GM12892 (cell line): ENCODE data around the gene ZNF627.
"Not testable (repeated sequence)": the region's sequence is repeated elsewhere in the genome, so short reads cannot be mapped to it uniquely, and the experiment has no call there.

ENCODE experiments used
- DNase-seq: peaks from one replicate; pipeline ENCODE4 v3.0.0; 2011; ENCODE audit not compliant: insufficient read length
- FAIRE-seq: peaks from 2 replicates; lab custom pipeline; 2011; peaks lifted over from hg19 to GRCh38; lab: Jason Lieb, UNC
- POLR2A ChIP-seq: IDR thresholded peaks from 2 replicates; pipeline ENCODE4 v1.6.1; 2011; ENCODE audit warnings: low read depth, low read length, control low read depth
- POLR2AphosphoS5 ChIP-seq: IDR thresholded peaks from 2 replicates; pipeline ENCODE4 v1.6.1; 2011; ENCODE audit warnings: low read depth, low read length, control low read depth
- TAF1 ChIP-seq: IDR thresholded peaks from 2 replicates; pipeline ENCODE4 v1.6.1; 2011; ENCODE audit warnings: low read depth, mild to moderate bottlenecking, control low read depth, low read length, borderline replicate concordance

ZNF627 gene

GRCh38 chr19:11558881-11559828 lies 38.1 kb upstream of the ZNF627 start, which contains the start of gene ELOF1:
ELOF1 (minus strand) TSS chr19:11559230; CDS start chr19:11554347, 4,883 bp downstream.
- DNase-seq (peak; percentile 96), FAIRE-seq (peak; percentile 88)
- TF ChIP-seq TAF1 = peak; percentile 50; the same call in 1 of the 2 replicates
- TF ChIP-seq POLR2A = peak; percentile 86
- TF ChIP-seq POLR2AphosphoS5 = peak; percentile 88

- DNase-seq (peak; percentile 46), FAIRE-seq (peak; percentile 56)
- TF ChIP-seq TAF1 (no peak), POLR2AphosphoS5 (0 out of 2 replicates have a peak, but pooled peaks have one; percentile 10)
Observed at GRCh38 chr19:11560404-11561051, 36.8 kb upstream of the ZNF627 start.

GRCh38 chr19:11563532-11563931 lies 33.8 kb upstream of the ZNF627 start:
- TF ChIP-seq POLR2A = no peak
- no peak for TF ChIP-seq TAF1
- no peak for TF ChIP-seq POLR2AphosphoS5

GRCh38 chr19:11564082-11564807 lies 33.0 kb upstream of the ZNF627 start:
- DNase-seq, FAIRE-seq: not testable (repeated sequence)

More at GRCh38 chr19:11563532-11563931, 33.8 kb upstream of the ZNF627 start:
- no peak for DNase-seq
- no peak for FAIRE-seq

GRCh38 chr19:11565649-11565980 lies 31.7 kb upstream of the ZNF627 start:
- FAIRE-seq = not testable (repeated sequence)

GRCh38 chr19:11566164-11566563 lies 31.1 kb upstream of the ZNF627 start:
- TF ChIP-seq POLR2AphosphoS5 (no peak), POLR2A (no peak), TAF1 (no peak)
- FAIRE-seq = no peak
- no peak for DNase-seq

More at GRCh38 chr19:11565649-11565980, 31.7 kb upstream of the ZNF627 start:
- DNase-seq = not testable (repeated sequence)

- no peak for TF ChIP-seq POLR2A
- no peak for TF ChIP-seq POLR2AphosphoS5
- TF ChIP-seq TAF1 = no peak
- peak; percentile 4 for DNase-seq
- no peak for FAIRE-seq
Observed at GRCh38 chr19:11570039-11570462, 27.2 kb upstream of the ZNF627 start.

- FAIRE-seq = not testable (repeated sequence)
Observed at GRCh38 chr19:11573354-11573753, 23.9 kb upstream of the ZNF627 start.

GRCh38 chr19:11573763-11574162 lies 23.5 kb upstream of the ZNF627 start:
- FAIRE-seq = not testable (repeated sequence)

More at GRCh38 chr19:11573354-11573753, 23.9 kb upstream of the ZNF627 start:
- DNase-seq = not testable (repeated sequence)

GRCh38 chr19:11574689-11575088 lies 22.6 kb upstream of the ZNF627 start:
- no peak for TF ChIP-seq TAF1
- no peak for TF ChIP-seq POLR2AphosphoS5
- no peak for TF ChIP-seq POLR2A
- DNase-seq (no peak), FAIRE-seq (no peak)

More at GRCh38 chr19:11573763-11574162, 23.5 kb upstream of the ZNF627 start:
- DNase-seq = not testable (repeated sequence)

- DNase-seq = no peak
Observed at GRCh38 chr19:11576227-11576626, 21.1 kb upstream of the ZNF627 start.

More at GRCh38 chr19:11576227-11576626, 21.1 kb upstream of the ZNF627 start:
- TF ChIP-seq POLR2A = no peak
- TF ChIP-seq TAF1 = no peak
- TF ChIP-seq POLR2AphosphoS5 = no peak
- FAIRE-seq = no peak
